ENCODE data around the gene LGR6.

The LGR6 gene

GRCh38 chr1:202274611-202275010, 81.0 kb downstream of the LGR6 start:
- peak; percentile 41 for DNase-seq

- DNase-seq: no peak
Measured at GRCh38 chr1:202275061-202275770, 81.6 kb downstream of the LGR6 start.

DNA sequence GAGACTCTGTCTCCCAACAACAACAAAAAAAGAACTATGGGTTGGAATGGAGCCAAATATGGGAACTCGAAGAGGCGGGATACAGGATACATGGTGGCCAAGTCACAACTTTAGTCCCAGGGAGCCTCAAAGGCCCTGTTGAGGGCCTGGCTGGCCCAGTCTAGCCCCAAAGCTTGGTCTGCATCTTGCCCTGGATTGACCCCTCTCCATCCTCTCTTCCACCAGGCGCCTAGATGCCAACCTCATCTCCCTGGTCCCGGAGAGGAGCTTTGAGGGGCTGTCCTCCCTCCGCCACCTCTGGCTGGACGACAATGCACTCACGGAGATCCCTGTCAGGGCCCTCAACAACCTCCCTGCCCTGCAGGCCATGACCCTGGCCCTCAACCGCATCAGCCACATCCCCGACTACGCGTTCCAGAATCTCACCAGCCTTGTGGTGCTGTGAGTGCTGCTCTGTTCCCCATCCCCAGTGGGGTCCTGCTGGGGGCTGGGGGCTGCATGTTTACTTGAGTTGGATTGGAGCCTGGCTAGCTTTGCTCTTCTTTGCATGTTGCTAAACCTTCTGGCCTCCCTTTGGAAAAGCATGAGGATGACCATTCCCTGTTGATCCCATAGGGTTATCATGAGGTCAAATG, 82.6 kb downstream of the LGR6 start:
- DNase-seq: no peak

GRCh38 chr1:202276920-202277319, 83.3 kb downstream of the LGR6 start:
- DNase-seq: no peak

- no peak for DNase-seq
Measured at GRCh38 chr1:202278751-202279150, 85.2 kb downstream of the LGR6 start.

DNA sequence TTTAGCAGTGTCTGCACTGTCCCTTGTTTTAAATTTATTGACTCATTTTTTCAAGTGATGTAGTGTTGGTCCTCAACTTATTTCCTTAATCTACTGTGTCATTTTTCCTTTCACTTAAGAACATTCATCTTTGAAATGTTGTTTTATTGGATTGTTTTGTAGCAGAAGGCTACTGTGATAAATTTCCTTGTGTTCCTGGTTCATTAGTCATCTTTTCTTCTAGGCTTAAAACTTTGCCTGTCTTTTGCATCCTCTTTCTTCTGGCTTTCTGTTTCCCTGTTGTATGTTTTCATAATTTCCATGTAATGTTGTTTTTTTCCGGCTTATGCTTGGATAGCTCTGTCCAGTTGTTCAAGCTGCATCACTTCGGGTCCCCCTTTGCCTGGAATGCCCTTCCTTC, 86.2 kb downstream of the LGR6 start:
- DNase-seq: no peak

GRCh38 chr1:202280595-202280994, 87.0 kb downstream of the LGR6 start:
- no peak for DNase-seq

DNA sequence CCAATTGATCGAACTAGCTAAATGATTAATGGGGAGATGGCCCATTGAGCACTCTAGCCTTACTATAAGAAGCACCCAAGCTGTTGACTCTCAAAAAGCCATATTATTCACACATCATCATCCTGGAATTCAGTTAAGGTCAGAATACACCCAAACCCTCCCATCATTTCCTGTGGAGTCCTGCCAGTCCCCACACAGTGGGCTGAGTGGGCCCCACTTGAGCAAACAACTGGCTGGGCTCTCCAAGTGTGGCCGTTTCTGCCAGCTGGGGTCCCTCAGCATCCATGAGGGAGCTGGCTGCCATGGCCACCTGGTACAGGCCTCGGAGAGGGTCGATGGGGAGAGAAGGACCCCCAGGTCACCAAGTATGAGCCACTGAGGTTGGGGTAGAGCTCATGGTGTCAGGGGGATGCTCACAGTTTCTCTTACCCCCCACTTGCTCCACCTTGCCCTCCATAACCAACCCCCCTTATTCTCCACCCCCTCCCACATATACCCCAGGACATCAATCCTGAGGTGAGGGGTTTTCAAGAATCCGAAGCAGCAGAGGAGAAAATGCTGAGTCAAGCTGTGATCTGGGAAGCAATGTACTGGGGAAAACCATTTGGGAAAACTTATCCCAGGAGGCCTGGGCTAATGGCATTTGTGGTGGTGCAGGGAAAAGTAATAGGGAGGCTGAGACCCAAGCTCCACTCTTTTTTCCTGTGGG, 87.9 kb downstream of the LGR6 start:
- DNase-seq: no peak

DNA sequence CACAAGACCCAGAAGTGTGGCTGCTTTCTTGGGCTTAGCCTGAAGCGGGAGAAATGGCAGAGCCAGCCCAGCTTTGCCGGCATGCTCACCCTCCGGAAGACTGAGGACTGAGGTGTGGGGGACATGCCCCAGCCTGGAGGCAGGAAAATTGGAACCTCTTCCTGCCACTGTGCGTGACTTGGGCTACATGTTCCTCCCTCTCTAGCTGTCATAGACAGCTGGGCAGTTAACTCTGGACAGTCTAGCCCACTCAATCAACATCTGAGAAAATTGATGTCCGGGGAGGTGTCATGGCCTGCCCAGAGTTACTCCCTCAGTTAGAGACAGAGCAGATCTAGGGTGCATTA, 88.4 kb downstream of the LGR6 start:
- DNase-seq: no peak

DNA sequence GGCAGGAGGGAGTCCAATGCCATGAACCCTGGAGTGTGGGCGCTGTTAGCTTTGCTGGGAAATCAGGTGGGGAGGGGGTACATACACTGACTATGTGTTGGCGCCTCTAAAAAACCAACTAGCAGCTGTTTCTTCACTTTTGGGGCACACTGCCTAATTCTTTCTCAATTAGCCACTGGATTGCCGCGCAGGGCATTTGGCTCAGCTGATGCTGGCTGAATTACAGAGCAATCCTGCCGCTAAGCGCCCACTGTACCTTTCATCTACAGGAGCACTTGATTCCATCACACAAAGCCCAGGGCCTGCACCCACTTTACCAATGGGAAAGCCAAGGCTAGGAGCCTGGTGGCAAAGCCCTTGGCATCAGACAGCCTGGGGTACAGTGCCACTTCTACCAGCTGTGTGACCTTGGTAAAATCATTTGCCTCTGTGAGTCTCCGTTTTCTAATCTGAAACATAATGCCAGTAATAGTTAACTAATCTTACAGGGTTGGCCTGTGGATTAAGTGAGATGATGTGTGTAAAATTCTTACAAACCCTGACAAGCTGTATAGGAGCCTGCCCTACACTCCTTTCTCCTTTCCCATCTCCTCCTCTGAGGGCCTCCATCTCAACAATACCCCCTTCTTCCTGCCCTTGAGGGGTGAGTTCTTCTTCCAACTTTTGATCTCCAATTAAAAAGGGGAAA, 89.1 kb downstream of the LGR6 start:
- no peak for DNase-seq

DNA sequence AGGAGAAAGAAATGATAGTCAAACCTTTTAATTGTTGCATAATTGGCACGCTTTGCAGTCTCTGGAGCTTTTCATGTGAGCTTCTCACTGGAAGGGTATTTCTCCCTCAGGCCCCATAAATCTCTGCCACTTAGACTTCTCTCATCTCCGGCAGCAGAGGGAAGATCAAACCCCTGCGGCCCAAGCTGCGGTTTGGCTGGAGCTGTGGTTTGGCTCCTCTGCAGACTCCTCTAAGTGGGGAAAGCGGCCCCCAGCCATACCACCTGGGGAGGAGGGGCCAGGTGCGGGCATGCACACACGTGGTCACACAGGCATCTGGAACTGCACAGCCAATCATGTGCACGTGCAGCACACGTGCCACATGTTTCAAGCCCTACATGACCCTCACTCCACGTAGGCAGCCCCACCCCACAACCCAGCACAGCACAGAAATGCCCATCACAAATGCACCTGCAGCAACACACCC, 89.8 kb downstream of the LGR6 start:
- DNase-seq: no peak

- DNase-seq: no peak
Measured at GRCh38 chr1:202283991-202284390, 90.4 kb downstream of the LGR6 start.

DNA sequence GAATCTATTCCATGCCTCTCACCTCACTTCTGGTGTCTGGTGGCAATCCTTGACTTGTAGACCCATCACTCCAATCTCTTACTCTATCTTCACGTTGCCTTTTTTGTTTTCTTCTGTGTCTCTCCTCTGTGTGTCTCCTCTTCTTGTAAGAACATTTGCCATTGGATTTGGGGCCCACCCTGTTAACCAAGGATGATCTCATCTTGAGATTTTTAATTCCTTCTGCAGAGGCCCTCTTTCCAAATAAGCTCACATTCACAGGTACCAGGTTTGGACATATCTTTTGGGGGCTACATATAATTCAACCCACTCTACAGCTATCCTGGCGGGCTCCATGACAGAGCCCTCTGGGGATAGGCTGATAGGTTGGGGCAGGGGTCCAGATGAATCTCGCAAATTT, 92.3 kb downstream of the LGR6 start:
- no peak for DNase-seq

DNA sequence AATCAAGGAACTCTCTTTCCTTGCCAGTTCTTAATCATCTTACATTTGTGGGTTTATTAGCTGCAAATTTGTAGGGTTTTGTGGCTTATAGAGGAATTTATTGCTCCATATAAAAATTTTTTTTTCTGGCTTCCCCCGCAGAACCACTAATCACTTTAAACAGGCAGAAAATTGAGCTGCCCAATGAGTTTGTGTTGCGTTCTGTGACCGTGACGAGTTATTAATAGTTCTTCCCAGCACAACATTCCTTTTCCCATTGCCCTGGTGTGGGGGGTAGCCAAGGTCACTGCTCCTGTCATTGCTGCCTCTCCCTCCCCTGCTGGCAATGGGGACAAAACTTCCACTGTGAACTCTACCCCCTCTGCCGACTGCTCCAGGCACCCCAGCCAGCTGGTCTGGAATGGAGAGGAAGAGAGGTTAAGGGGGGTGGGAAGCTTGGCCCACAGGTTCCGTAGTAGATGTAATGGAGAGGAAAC, 93.1 kb downstream of the LGR6 start:
- DNase-seq: no peak

GRCh38 chr1:202287196-202287595, 93.6 kb downstream of the LGR6 start:
- no peak for DNase-seq

- DNase-seq: no peak
Measured at GRCh38 chr1:202288177-202288576, 94.6 kb downstream of the LGR6 start.

DNA sequence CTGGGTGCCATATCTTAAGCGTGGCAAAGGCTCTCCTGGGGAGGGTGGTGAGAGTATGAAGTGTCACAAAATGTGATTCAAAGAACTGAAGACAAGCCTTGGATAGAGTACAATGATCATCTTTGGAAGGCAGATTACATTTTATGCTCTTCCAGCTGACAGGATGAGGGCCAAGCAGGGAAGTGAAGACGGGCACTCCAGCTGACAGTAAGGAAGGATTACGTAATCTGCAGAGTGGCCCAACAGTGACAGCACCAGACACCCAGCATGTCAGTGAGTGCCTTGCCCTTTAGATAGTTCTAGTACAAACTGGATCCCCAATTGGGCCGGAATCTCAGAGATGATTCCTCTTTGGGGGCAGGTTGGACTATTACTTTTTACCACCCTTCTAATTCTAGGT, 95.4 kb downstream of the LGR6 start:
- no peak for DNase-seq

DNA sequence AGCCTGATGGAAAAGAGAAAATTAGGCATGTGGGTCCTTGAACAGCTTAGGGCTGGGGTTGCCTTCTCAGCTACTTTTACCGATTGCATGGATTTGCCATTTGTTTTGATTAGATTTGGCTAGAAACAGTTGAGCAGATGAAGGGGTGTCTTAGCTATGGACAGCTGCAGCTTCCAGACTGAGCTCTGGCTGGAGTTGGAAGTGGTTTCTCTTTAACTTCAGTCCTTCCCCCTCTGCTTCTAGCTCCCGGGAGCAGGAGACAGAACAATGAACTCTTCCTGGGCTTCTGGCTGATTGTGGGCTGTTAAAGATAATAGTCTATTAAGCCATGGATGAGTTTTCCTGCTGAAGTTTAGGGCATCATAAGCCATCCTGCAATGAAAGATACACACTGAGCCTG, 97.4 kb downstream of the LGR6 start:
- DNase-seq: no peak

DNA sequence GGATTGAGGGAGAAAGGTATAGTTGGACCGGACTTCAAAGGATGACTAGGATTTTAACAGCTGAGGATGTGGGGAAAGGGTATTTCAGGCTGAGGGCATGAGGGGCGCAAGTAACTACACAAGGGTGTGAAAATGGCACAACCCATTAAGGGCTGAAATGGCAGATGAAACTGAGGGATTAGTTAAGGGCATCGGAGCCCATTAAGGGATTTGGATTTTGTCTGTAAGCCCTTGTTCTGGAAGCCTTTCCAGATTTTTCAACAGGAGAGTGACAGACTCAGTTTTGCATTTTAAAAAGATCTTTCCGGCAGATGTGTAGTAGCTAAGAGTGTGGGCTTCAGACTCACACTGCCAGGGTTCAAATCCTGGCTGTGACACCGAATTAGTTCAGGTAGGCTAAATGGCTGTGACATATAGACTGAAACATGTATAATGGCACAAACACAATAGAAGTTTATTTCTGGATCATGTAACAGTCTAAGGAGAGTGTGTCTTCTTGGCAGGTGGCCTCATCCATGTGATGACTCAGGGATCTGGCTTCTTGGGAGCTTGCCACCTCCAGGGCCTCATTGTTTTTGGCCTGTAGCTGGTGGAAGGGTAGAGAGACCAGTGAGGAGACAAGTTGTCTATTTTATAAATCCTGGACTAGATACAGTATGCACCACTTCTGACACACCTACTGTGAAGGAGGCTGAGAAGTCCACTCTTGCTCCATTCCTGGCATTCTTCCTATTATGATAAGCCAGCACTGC, 98.5 kb downstream of the LGR6 start:
- no peak for DNase-seq

- DNase-seq: no peak
Measured at GRCh38 chr1:202292773-202293172, 99.2 kb downstream of the LGR6 start.

- no peak for DNase-seq
Measured at GRCh38 chr1:202293569-202293968, 100.0 kb downstream of the LGR6 start.

- DNase-seq: no peak
Measured at GRCh38 chr1:202302166-202302565, 108.6 kb downstream of the LGR6 start.

DNA sequence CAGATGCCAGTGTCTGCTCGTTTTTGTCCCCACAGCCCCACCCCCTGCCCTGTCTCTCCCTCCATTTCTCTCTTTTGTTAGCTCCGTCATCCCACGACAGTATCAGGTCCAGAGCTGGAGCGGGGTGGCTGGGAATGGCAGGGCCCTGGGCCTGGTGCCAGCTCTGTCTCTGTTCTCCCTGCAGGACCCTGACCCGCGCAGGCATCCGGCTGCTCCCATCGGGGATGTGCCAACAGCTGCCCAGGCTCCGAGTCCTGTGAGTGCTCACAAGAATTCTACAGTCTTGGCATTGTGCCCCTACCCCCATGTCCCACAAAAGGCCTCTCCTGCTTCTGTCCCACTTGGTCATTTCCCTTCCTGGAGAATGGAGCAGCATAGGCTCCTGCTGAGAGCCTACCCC, 110.8 kb downstream of the LGR6 start:
- DNase-seq: no peak
